Measurements from ENCODE around the gene CFP.
"Not testable (repeated sequence)": the region's sequence is repeated elsewhere in the genome, so short reads cannot be mapped to it uniquely, and the experiment has no call there.

Gene CFP

GRCh38 chrX:47607091-47607490 lies 22.6 kb downstream of the CFP start:
- DNase-seq (ENCODE audit: low read depth in 1 of 2, low spot score in 1 of 2), result no peak
- no peak overlapping the region for H3K27ac ChIP-seq (replicated peaks)
- TF ChIP-seq CTCF (IDR thresholded peaks at IDR 0.05; ENCODE audit: insufficient read depth, low read length), result no peak
- TF ChIP-seq SPI1 (IDR thresholded peaks at IDR 0.05; ENCODE audit: borderline replicate concordance, low read depth), result no peak
- no peak for TF ChIP-seq POLR2AphosphoS5 (IDR thresholded peaks at IDR 0.05; ENCODE audit: low read depth)
- TF ChIP-seq REST (IDR thresholded peaks at IDR 0.05; ENCODE audit: insufficient replicate concordance, low read depth), result no peak
- no peak for TF ChIP-seq GABPA (IDR thresholded peaks at IDR 0.05; ENCODE audit: low read depth)
- no peak overlapping the region for H3K4me3 ChIP-seq (replicated peaks; ENCODE audit: insufficient read depth, low read length)
- no peaks in the 10 kb centered on the region for H3K27me3 ChIP-seq (ENCODE audit: insufficient read depth, poor library complexity, severe bottlenecking)

GRCh38 chrX:47605024-47605423 lies 24.7 kb downstream of the CFP start:
- no peak overlapping the region for H3K4me3 ChIP-seq (replicated peaks; ENCODE audit: insufficient read depth, low read length)
- DNase-seq (ENCODE audit: low read depth in 1 of 2, low spot score in 1 of 2), result peak in 1 of 2 experiments; percentile 45
- H3K27ac ChIP-seq (replicated peaks), result no peak overlapping the region
- TF ChIP-seq SPI1 (IDR thresholded peaks at IDR 0.05; ENCODE audit: borderline replicate concordance, low read depth) (peak; percentile 85), GABPA (IDR thresholded peaks at IDR 0.05; ENCODE audit: low read depth) (no peak), POLR2AphosphoS5 (IDR thresholded peaks at IDR 0.05; ENCODE audit: low read depth) (no peak)
- H3K27me3 ChIP-seq (ENCODE audit: insufficient read depth, poor library complexity, severe bottlenecking), result no peaks in the 10 kb centered on the region

GRCh38 chrX:47603125-47603524 lies 26.6 kb downstream of the CFP start:
- DNase-seq (ENCODE audit: low read depth in 1 of 2, low spot score in 1 of 2); H3K4me3 ChIP-seq (replicated peaks; ENCODE audit: insufficient read depth, low read length); H3K27me3 ChIP-seq (ENCODE audit: insufficient read depth, poor library complexity, severe bottlenecking); H3K27ac ChIP-seq (replicated peaks): not testable (repeated sequence)

GRCh38 chrX:47597222-47597621 lies 32.5 kb downstream of the CFP start:
- Histone ChIP-seq H3K27me3 (ENCODE audit: insufficient read depth, poor library complexity, severe bottlenecking) (no peaks in the 10 kb centered on the region), H3K4me3 (replicated peaks; ENCODE audit: insufficient read depth, low read length) (no peak overlapping the region), H3K27ac (replicated peaks) (no peak overlapping the region)
- no peak for TF ChIP-seq GABPA (IDR thresholded peaks at IDR 0.05; ENCODE audit: low read depth)
- no peak for TF ChIP-seq REST (IDR thresholded peaks at IDR 0.05; ENCODE audit: insufficient replicate concordance, low read depth)
- TF ChIP-seq CTCF (IDR thresholded peaks at IDR 0.05; ENCODE audit: insufficient read depth, low read length), result no peak
- TF ChIP-seq SPI1 (IDR thresholded peaks at IDR 0.05; ENCODE audit: borderline replicate concordance, low read depth), result no peak
- TF ChIP-seq POLR2AphosphoS5 (IDR thresholded peaks at IDR 0.05; ENCODE audit: low read depth), result no peak
- no peak for DNase-seq (ENCODE audit: low read depth in 1 of 2, low spot score in 1 of 2)

DNA sequence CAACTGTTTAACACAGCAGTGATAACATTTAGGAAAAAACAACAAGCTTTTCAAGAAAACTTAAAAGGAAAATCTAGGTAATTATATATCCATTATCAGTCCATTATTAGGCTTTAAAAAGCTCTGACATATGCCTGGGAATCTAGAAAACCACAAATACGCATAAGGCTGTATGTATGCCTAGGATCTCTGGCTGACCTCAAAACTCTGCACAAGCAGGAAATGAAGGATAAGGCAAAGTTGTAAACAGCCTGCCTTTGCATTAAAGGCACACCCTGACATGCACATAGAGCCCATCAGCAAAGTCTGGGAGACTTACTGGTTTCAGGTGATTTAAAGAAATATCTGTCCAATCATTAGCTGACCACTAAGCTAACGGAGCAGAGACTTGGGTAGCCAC lies 33.5 kb downstream of the CFP start:
- Histone ChIP-seq H3K4me3 (replicated peaks; ENCODE audit: insufficient read depth, low read length) (no peak overlapping the region), H3K27me3 (ENCODE audit: insufficient read depth, poor library complexity, severe bottlenecking) (no peaks in the 10 kb centered on the region), H3K27ac (replicated peaks) (no peak overlapping the region)
- DNase-seq (ENCODE audit: low read depth in 1 of 2, low spot score in 1 of 2), result no peak
- TF ChIP-seq REST (IDR thresholded peaks at IDR 0.05; ENCODE audit: insufficient replicate concordance, low read depth) (no peak), SPI1 (IDR thresholded peaks at IDR 0.05; ENCODE audit: borderline replicate concordance, low read depth) (no peak), GABPA (IDR thresholded peaks at IDR 0.05; ENCODE audit: low read depth) (no peak), CTCF (IDR thresholded peaks at IDR 0.05; ENCODE audit: insufficient read depth, low read length) (no peak), POLR2AphosphoS5 (IDR thresholded peaks at IDR 0.05; ENCODE audit: low read depth) (no peak)
